ACHN (cell line): ENCODE data around the gene RUNX3.

Source experiments
- DNase-seq: peaks from one replicate; pipeline ENCODE4 v3.0.0-alpha.2; 2015
- in situ Hi-C: cut with HindIII; loops from 2 replicates; pipeline ENCODE4 v1.10.0; 2017; ENCODE audit warnings: low sequenced_read_pairs, low pct_ligation_motif_present, low pct_unique_long_range_greater_than_20kb

RUNX3 gene

GRCh38 chr1:24920533-24920925 is 9.5 kb downstream of the RUNX3 start:
- no peak for DNase-seq
- in situ Hi-C loops, result no loop called here

GRCh38 chr1:24919791-24920532 is 10.1 kb downstream of the RUNX3 start:
- in situ Hi-C loops, result no loop called here
- DNase-seq, result no peak

DNA sequence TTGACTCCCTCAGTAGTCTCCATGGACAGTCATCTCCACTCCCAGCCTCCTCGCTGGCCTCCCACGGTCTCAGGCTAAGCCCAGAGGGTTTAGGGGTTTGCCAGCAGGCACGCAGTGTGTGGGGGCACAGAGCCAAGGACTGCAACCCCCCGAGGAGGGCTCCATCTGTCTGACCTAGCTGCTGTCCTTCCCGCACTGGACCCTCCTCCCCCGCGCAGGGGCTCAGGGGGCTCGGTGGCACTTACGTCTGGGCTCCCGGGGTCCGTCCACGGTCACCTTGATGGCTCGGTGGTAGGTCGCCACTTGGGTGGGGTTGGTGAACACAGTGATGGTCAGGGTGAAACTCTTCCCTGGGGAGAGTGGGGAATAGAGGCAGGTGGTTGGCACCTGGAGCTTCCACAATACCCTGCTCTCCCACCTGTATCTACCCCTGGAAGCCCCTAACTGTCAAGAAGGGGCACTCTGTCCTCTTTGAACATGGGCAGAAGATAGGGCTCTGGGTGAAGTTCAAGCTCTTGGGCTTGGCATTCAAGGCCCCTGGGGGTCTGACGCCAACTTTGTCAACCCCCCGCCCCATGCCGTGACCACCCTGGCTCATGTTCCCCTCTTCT is 11.0 kb downstream of the RUNX3 start:
- in situ Hi-C loops, result no loop called here
- no peak for DNase-seq

DNA sequence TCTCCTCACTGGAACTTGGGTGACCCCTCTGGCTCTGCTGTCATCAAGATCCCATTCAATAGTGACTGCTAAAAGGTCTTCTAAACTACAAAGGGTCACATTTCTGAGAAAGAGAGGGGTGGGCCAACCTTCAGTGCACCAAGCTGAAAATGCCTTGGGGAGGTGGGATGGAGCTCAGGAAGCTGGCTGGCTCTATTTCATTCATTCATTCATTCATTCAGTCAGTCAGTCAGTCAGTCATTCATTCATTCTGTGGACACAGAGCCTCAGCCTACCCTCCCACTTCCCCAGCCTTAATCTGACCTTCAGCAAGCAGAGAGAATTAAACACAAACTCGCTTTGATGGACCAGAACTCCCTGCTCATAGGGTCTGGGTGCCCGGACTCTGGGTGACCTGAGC is 11.7 kb downstream of the RUNX3 start:
- DNase-seq, result no peak
- in situ Hi-C loops, result no loop called here

GRCh38 chr1:24917327-24918074 is 12.6 kb downstream of the RUNX3 start:
- in situ Hi-C loops, result no loop called here
- DNase-seq, result no peak

- DNase-seq, result no peak
- in situ Hi-C loops, result no loop called here
Measured at GRCh38 chr1:24915816-24916602, 14.1 kb downstream of the RUNX3 start.

DNA sequence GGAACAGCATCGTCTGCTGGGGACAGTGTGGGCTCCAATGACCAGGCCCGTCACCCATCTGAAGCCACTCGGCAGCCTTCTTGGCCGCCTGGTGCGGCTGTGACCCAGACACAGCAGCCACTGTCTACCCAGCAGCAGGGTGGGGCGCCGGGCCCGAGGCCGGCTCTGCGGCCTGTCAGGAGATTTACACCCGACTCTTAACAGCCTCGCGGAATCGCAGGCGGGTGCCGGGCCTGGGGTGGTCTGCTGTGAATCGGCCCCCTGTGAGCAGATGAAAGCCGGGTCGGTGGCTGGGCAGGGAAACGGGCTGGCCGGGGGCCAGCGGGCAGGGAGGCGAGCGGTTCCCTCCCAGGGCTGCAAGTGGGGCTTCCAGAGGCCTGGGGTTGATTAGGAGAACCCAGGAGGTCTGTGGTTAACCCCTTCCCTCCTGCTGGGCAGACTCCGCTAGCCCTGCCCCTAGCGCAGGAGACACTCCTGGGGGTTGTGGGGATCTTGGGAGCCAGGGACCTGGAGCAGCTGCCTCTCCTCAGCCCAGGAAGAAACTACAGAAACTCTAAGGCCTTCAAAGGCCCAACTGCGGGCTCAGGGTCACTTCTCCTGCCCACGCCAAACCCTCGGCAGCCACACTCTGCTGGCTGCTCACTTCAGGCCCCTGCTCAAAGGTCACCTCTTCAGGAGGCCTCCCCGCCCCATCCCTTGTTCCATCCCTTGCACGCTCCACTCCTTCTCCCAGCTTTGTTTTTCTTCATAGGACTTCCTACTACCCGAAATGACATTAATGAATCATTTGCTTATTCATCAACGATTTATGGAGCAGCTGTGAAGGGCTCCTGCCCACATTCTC is 15.6 kb downstream of the RUNX3 start:
- no peak for DNase-seq
- in situ Hi-C loops, result no loop called here

DNA sequence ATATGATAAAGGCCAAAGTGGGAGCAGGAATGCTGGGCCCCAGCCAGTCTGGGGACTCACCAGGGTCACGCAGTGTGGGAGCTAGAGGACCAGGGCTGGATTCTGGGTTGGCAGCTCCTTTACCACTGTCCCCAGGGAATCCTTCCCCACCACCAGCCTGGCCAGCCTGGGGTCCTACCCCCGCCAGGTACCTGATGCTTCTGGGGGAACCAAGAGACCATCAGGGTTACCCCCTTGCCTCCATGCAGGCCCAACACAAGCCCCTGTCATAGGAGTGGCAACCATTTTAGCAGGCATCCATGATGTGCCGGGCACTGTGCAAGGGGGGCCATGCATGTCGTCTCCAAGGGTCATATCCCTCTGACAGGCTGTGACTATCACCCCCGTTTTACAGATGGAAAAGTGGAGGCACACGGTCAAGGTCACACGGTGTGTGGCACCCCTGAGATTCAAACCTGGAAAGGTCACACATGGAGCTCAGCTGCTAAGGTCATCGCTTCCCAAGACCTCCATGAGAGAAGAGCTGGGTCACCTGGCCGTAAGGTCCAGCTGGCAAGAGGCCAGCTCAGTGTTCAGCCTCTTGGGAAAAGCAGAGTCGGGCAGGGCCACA is 16.4 kb downstream of the RUNX3 start:
- in situ Hi-C loops, result no loop called here
- DNase-seq, result no peak

DNA sequence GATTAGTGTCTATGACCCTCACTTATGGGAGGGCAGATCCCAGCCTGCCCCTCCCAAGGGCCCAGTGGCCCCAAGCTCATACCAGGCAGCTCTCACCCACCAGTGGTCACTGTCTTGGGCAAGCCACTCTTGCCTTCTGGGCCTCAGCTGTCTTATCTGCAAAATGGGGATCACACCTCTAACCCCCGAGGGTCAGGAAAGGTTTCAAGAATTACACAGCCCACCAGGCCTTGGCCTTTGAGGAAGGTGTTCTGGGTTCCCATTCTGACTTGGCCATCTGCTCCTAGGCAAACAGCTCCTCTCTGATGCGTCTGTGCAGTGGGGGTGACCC is 16.8 kb downstream of the RUNX3 start:
- in situ Hi-C loops, result no loop called here
- DNase-seq, result no peak

GRCh38 chr1:24912376-24913273 is 17.5 kb downstream of the RUNX3 start:
- in situ Hi-C loops, result no loop called here
- DNase-seq, result no peak

DNA sequence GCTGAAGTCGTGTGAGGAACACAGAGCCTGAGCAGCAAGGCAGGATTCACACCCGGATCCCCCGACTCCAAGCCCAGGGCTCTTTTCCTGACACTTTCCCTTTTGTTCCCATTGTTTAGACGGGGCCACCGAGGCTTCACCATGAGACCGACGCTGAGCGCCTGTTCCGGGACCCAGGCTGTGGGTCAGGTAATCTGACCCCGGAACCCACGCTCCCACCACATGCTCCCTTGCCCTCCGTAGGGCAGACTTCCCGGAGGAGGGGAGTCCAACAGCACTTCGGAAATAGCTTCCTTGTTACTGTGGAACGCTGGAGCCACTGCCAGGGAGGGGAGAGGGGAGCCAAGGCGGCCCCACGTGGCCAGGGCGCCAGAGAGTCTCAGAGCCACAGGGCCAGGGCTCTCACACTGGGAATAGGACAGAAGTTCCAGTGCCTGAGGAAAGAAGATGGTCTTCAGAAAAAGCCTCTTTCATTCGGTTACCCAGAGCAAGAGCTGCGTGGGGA is 18.4 kb downstream of the RUNX3 start:
- DNase-seq, result no peak
- in situ Hi-C loops, result no loop called here

- in situ Hi-C loops, result no loop called here
- no peak for DNase-seq
Measured at GRCh38 chr1:24910751-24911650, 19.1 kb downstream of the RUNX3 start.

DNA sequence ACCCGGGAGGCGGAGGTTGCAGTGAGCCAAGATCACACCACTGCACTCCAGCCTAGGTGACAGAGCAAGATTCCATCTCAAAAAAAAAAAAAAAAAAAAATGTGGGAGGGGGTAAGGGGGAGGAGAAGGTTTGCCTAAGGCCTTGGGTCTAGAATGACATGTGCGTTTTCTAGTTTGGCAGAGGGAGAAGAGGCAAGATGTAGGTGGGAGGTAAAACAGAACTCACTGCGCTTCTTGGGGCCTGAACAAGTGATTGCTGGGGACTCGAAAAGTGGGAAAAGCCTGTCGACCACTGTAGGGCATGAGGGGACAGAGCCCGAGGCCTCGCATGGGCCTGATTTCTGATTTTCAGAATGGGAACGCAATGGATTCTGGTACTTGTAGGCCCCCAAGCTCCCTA is 19.9 kb downstream of the RUNX3 start:
- DNase-seq, result no peak
- in situ Hi-C loops, result no loop called here

GRCh38 chr1:24909388-24909898 is 20.6 kb downstream of the RUNX3 start:
- in situ Hi-C loops, result no loop called here
- DNase-seq, result peak; percentile 74

DNA sequence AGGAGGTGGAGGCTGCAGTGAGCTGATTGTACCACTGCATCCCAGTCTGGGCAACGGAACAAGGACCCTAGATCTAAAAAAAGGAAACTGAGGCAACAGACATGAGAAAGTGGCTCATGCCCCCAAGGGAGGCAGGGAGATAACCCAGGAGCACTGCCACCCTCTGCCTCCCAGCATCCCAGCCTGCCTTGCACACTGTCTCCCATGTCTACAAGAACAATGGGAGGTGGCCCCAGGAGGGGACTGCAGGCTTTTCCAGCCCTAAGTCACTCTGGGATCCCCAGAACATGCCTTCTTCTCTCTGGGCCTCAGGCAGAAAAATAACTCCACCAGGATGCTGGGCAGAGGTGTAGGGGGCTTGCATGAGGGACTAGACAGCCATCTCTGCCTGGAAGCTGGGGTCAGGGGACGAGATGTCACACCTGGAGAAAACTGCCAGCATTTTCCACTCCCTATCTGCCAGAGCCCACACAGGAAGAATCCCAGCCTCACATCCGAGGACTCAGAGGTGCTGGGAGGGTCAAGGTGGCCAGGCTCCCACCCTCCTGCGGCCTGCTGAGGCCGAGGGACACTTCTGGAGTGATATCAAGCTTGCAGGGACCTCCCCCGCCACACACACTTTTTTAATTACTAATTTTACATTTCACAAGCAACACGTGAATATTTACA is 21.4 kb downstream of the RUNX3 start:
- in situ Hi-C loops, result no loop called here
- no peak for DNase-seq
